ENCODE measurements around the gene POLDIP2.

POLDIP2 gene

DNA sequence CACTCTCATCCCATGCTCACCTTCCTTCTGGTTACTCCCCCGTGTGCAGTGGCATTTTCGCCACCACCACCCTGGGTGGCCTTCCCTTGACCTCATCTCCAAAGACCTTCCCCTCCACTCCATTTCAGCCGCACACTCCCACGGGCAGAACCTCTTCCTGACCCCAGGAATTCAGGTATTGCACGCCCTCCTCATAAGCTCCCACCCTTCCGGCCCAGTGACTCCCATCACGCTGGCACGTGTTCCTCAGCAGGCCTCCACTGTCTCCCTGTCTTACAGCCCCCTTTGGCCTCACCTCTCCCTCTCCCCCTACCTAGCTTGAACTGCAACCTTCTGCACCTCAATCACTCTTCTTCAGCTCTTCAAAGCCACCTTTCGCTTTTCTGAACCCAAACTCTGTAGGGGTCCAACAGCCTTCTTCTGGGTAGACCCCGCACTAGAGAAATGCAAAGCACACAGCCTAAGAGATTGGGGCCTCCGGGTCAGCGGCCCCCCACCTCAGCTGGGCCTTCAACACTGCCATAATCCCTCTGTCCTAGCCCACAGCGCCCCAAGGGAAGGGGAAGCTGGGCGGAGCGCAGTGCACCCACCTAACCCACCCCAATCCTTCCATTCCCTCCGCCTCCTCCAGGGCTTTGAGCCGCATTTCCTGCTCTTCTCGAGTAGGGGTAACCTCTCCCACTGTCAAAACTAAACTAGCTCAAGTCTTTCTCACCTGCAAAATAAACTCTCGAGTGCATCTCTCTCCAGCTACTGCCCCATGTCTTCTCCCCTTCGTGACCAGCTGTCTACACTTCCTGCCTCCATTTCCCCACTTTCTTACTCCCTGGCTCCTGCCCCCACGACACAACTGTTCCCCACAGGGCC, 40.0 kb downstream of the POLDIP2 start:
- no peak for DNase-seq (ENCODE audit: low read depth in 2 of 2)

DNA sequence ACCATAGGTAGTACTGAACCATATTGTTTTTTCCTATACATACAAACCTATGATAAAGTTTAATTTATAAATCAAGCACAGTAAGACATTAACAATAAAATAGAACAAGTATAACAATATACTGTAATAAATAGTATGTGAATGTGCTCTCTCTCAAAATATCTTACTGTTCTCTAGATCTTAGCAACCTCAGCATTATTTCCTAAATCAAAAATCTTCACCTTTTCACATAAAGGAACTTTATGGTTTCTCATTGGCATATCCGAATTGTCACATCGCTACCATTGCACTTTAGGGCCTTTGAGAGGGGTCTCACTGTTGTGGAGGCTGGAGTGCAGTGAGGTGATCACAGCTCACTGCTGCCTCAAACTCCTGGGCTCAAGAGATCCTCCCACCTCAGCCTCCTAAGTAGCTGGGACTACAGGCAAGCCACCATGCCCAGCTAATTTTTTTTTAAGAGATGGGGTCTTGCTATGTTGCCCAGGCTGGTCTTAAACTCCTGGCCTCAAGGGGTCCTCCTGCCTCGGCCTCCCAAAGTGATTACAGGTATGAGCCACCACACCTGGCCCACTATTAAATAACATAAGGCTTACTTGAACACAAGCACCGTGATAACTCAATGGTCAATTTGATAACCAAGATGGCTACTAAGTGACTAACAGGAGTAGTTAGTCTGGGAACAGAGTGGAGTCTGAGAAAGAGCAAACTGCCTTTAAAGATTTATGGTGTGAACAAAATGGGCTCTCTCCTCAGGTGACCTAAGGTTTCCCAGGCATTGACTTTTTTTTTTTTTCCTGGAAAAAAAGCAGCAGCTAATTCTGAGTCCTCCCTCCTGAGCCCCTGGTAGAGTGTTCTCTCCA, 41.3 kb downstream of the POLDIP2 start:
- DNase-seq (ENCODE audit: low read depth in 2 of 2), result no peak

DNA sequence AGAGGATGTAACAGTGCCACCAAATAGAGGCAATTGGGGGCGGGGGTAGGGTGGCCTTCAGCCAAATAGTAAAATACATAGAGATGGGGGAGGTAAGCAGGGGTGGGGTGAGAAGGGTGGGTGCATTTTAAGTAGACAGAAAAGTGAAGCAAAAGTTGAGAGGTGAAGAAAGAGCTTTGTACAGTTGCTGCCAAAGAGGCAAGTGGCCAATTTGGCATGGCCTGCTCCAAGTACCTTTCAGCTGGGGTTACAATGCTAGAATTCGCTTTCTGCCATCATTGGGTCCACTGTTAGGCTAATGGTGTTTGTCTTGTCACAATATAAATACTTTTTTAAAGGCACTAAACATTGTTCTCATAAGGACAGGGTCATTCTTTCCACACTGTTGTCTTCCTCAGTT, 43.5 kb downstream of the POLDIP2 start:
- no peak for DNase-seq (ENCODE audit: low read depth in 2 of 2)

DNA sequence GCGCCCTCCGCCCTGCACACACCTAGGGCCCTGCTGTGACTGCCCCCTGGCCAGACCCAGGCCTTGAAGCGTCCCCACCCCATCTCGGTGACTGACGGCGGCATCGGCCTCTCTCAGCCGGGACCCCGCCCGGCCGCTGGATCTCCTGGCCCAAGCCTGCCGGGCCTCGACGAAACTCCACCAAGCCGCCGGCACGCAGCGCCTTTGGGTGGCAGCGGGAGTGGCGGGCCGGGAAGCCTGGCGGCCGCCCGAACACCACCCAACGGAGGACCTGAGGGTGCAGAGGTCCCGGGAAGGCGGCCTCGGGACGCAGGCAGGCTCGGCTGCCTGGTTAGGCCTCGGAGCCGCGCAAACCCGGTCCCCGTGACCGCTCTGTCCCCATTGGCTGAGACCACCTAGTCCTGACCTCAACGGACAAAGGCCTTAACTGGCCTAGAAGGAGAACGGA, 50.3 kb downstream of the POLDIP2 start:
- DNase-seq (ENCODE audit: low read depth in 2 of 2), result no peak

DNA sequence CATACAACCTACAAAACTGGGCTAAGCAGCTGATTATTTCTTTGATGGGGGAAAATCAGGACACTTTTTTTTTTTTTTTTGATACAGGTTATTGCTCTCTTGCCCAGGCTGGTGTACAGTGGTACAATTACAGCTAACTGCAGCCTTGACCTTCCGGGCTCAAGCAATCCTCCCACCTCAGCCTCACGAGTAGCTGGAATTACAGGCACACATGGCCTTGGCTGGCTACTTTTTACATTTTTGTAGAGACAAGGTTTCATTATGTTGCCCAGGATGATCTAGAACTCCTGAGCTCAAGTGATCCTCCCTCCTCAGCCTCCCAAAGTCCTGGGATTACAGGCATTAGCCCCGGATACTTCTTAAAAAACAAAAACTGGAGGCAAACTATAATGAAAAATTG, 58.9 kb downstream of the POLDIP2 start:
- DNase-seq (ENCODE audit: low read depth in 2 of 2), result no peak
